ENCODE measurements around the gene LRRC8E.
A peak's percentile ranks its signal among the peaks of the same experiment; 100 is the strongest.

Gene LRRC8E

DNA sequence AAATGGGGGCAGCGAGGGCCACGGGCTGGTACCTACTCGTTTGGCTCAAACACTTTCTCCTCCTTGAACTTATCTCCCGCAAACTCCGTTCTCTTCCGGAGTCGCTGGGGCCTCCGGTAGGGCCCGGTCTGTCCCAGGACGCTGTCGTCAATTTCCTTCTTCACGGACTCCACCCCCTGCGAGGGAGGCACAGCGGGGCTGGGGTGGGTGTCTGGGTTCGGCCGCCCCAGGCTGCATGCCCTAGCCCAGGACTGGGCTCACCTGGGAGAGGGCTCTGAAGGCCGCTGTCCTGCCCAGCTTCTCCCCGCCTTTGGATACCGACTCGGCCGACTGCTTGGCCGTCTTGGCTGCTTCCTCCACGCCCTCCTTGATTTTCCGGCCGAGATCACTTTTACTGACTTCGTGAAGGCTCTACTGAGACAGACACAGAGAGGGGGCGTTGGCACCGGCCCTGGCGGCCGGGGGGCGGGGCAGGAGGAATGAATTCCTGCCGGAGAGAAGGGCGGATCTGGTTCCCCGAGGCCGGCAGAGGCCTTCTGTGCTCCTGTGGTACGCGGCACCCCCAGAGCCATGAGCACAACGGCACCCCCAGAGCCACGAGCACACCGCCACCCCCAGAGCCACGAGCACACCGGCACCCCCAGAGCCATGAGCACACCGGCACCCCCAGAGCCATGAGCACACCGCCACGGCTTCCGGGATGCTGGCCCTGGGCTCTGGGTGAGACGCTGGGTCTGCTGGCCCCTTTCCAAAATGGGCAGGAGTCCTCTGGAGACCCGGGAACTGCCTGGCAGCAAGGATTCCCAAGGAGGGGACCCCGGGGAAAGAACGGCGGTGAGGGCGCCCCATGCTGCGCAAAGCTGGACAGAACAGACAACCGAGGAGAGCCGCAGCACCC, 45.8 kb downstream of the LRRC8E start:
- no peak for DNase-seq

- no peak for DNase-seq
These were observed 46.5 kb downstream of the LRRC8E start for GRCh38 chr19:7934766-7935165.

DNA sequence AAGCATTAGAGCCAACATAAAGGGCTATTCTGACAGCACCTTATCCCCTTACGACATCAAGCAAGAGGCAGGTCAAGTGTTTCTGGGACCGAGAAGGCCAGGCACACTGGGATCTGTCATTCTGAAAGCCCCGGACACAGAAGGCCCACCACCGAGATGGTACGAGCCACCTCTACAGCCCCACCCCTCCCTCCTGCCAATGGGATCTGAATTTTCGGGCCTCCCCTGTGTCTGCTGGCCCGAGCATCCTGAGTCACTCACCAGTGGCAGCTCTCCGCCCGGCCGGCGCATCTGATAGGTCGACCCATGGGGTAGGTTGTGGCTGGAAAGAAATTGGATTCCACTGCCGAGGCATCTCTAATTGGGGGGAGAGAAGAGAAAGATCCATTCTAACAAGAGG, 52.5 kb downstream of the LRRC8E start:
- no peak for DNase-seq

DNA sequence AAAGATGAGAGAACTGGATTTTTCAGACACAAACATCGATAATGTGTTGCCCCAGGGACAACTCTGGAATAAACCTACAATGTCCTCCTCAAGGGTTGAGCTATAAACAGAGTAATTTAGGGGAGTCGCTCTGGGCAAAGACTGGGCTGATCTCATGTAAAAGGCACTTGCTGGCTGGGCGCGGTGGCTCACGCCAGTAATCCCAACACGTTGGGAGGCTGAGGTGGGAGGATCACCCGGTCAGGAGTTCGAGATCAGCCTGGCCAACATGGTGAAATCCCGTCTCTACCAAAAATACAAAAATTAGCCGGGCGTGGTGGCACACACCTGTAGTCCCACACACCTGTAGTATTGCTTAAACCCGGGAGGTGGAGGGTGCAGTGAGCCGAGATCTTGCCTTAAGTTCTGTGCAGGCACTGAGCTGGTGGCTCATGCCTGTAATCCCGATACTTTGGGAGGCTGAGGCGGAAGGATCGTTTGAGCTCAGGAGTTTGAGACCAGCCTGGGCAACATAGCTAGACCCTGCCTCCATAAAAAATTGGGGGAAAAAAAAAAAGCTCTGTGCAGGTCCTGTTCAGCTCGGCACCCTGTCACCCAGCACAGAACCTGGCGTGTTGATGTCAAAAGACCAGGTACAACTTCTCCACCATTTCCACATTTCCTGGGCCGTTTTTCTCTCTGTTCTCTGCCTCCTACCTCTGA, 53.7 kb downstream of the LRRC8E start:
- DNase-seq = no peak

DNA sequence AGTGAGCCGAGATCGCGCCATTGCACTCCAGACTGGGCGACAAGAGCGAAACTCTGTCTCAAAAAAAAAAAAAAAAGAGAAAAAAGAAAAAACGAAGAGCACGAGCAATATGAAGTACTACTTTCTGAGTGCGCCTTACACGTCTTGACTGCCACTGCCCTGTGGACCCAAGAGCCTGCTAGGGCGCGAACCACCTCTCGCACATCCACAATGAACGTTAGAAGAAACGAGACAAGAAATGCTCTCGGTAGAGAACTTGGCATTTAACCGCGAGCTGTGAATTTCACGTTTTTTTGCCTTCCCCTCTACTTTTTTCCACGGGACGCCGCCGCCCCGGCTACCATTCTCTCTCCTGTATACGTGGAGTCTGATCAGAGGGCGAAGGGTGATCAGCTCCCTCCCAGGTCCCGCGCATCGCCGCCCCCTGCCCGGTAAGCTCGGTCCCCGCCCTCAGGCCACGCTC, 54.7 kb downstream of the LRRC8E start:
- DNase-seq = no peak

DNA sequence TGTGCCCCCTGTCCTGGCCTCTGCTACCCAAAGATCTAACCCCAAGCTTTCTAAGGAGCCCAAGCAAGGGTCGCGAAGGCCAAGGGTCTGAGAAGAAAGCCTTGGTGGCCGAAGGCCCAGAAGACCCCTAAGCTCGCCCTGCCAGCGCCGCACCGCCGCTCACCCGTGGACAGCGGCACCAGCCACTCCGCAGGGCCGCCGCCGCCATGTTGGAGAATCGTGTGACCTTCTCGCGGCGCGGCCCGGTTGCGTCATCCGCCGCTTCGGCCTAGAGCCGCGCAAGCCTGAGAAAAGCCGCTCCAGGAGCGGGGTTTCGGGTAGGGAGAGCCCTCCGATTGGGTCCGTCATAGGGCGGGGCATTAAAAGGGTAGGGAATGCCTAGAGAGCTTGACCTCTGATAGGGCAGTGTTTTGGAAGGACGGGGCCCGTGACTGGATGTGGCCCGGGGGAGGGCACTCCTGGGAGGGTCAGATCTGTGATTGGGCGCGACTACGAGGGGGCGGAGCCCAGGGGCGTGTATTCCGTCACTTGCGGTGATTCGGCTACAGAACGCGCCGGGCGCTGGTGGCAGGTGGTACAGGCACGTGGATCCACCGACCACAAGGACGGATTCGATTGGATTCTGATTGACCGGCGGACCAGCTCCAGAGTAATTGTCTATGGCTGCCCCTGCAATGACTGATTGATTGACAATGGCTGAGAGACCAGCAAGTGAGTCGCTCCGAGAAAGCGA, 55.3 kb downstream of the LRRC8E start, which contains the start of gene TIMM44:
TSS of gene TIMM44 (minus strand) at position 223 of the 733 bp plus-strand sequence. CDS start at position 208, 15 bp downstream.
- peak; percentile 100 for DNase-seq

DNA sequence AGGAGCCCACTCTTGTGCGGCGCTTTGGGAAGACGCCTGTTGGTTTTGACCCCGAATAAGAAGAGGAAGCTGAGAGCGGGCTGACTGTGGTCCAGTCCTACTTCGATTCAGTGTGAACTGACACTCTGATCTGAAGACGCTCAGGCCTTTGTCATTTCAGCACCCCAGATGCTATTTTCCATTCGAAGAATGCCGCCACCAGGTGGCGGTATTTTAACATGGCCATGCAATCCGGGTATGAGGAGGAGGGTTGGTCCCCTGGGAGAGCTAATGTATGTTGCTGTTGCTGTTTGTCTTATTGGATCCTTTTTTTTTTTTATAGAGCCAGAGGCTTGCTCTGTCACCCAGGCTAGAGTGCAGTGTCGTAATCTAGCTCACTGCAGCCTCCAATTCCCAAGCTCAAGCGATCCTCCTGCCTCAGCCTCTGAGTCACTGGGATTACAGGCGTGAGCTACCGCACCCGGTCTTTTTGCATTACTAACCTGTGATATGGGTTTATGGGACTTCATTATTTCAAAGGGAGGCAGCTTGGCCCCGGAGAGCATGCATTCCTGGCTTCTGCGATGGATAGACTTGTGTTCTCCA, 56.0 kb downstream of the LRRC8E start:
- peak; percentile 89 for DNase-seq

- DNase-seq = no peak
These were observed 59.6 kb downstream of the LRRC8E start for GRCh38 chr19:7947939-7948338.

Data from amniotic stem cell (primary cell).